Caco-2 (cell line): ENCODE measurements around the gene GRB10. TPM values are rescaled to one million over a fixed set of nuclear protein-coding genes. Genes with fewer than 3 reads are reported as not detected.

Experiments
- BruUV-seq: library from RNA; stranded (reverse); fragments of 400-500 nt; replicated peaks from 2 replicates; lab custom pipeline; 2021; lab: Mats Ljungman, UMichigan
- CTCF ChIA-PET: fragments of 300-600 bp; sonication (Branson Sonifier 250); formaldehyde crosslinking; loops from one replicate; lab custom pipeline; 2022; ENCODE audit warnings: antibody characterized with exemption; lab: Charles Lee
- POLR2A ChIA-PET: fragments of 300-600 bp; sonication (Branson Sonifier 250); formaldehyde crosslinking; loops from one replicate; lab custom pipeline; 2022; ENCODE audit warnings: antibody characterized with exemption; lab: Charles Lee
- DNase-seq, 2 experiments: peaks; one replicate each; pipeline versions ENCODE4 v3.0.0 to v3.0.0-alpha.2; 2020 to 2022
- H3K27me3 ChIP-seq: replicated peaks from 2 replicates; pipeline ENCODE4 v1.6.0; 2011; ENCODE audit warnings: low read length; ENCODE audit not compliant: control insufficient read depth, insufficient read depth
- H3K36me3 ChIP-seq: 2 replicates; pipeline ENCODE4 v1.5.1; 2011; ENCODE audit warnings: low read length; ENCODE audit not compliant: control insufficient read depth, insufficient read depth
- H3K4me1 ChIP-seq: fragments of 250-450 bp; sonication (Bioruptor Pico); 2 replicates; pipeline ENCODE4 v1.5.1; 2020; ENCODE audit warnings: mild to moderate bottlenecking
- H3K4me3 ChIP-seq: 2 replicates; pipeline ENCODE4 v1.5.1; 2011; ENCODE audit warnings: low read depth, mild to moderate bottlenecking, control low read depth, low read length
- H3K9me3 ChIP-seq: fragments of 250-450 bp; sonication (Bioruptor Pico); 2 replicates; pipeline ENCODE4 v1.5.1; 2020; ENCODE audit warnings: mild to moderate bottlenecking, moderate library complexity
- H3K27ac Mint-ChIP-seq: one replicate; pipeline ENCODE4 v1.8.0; 2022; ENCODE audit warnings: mixed read lengths; ENCODE audit not compliant: unreplicated experiment
- H3K27me3 Mint-ChIP-seq: one replicate; pipeline ENCODE4 v1.8.0; 2022; ENCODE audit warnings: mixed read lengths; ENCODE audit not compliant: insufficient read depth, unreplicated experiment
- H3K36me3 Mint-ChIP-seq: one replicate; pipeline ENCODE4 v1.8.0; 2022; ENCODE audit warnings: mild to moderate bottlenecking, mixed read lengths; ENCODE audit not compliant: insufficient read depth, unreplicated experiment
- H3K4me1 Mint-ChIP-seq: one replicate; pipeline ENCODE4 v1.8.0; 2022; ENCODE audit warnings: low read depth, mixed read lengths; ENCODE audit not compliant: unreplicated experiment
- H3K4me3 Mint-ChIP-seq: one replicate; pipeline ENCODE4 v1.8.0; 2022; ENCODE audit warnings: mild to moderate bottlenecking, moderate library complexity, mixed read lengths; ENCODE audit not compliant: unreplicated experiment
- H3K9me3 Mint-ChIP-seq: one replicate; pipeline ENCODE4 v1.8.0; 2022; ENCODE audit warnings: mixed read lengths; ENCODE audit not compliant: unreplicated experiment
- intact Hi-C: fragments of 100-400 bp; cut with micrococcal nuclease; formaldehyde crosslinking; loops from one replicate; pipeline ENCODE4 v1.10.0; 2022; ENCODE audit not compliant: unreplicated experiment
- total RNA-seq: library from RNA; stranded (reverse); gene quantifications from 2 replicates; pipeline ENCODE4 v1.2.3, GENCODE V29; 2022
- TF ChIP-seq, protein P1 (sequence below), 2 experiments: fragments of 200-600 bp in 1 of 2; IDR thresholded peaks; 1 replicate in 1 of 2; 2 replicates in 1 of 2; pipeline versions ENCODE4 v1.5.1 to v1.8.0; 2011 to 2022; ENCODE audit warnings: antibody characterized with exemption in 1 of 2, control low read depth in 1 of 2, inconsistent platforms in 1 of 2, low read depth in 1 of 2, low read length in 1 of 2, mild to moderate bottlenecking in 1 of 2, moderate library complexity in 1 of 2; ENCODE audit not compliant: insufficient read depth in 1 of 2, severe bottlenecking in 1 of 2, unreplicated experiment in 1 of 2

GRB10 gene
- total RNA-seq, 1 experiment from 2014 or later = 79.3 TPM

DNA sequence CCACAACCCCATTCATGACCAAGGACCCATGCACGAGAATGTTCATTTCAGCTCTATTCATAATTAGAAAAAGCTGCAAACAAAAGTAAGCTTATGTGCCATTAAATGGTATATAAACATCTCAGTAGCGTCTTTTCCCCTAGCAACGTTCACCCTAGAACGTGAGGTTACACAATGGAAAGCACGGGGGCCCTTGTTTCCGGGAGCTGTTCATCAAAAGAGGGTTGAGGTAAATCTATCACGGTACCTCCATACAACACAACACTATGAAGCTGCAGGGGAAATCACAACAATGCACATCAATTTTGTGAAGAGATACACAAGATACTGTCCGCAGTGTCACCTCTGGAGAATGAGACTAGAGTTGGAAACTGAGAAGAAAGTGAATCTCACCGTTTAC is 136.6 kb downstream of the GRB10 start:
- Histone ChIP-seq H3K9me3 (no peaks in the 10 kb centered on the region), H3K36me3 (no peaks in the 10 kb centered on the region), H3K27me3 (no peaks in the 10 kb centered on the region), H3K4me1 (no peaks in the 10 kb centered on the region), H3K4me3 (no peak overlapping the region)
- CTCF ChIA-PET = no interaction called here
- Mint-ChIP-seq H3K27me3 (no peaks in the 10 kb centered on the region), H3K36me3 (peaks cover 27% of the 10 kb centered on the region), H3K9me3 (no peaks in the 10 kb centered on the region), H3K4me3 (no peak overlapping the region), H3K27ac (no peak overlapping the region), H3K4me1 (no peaks in the 10 kb centered on the region)
- TF ChIP-seq, protein P1, sequence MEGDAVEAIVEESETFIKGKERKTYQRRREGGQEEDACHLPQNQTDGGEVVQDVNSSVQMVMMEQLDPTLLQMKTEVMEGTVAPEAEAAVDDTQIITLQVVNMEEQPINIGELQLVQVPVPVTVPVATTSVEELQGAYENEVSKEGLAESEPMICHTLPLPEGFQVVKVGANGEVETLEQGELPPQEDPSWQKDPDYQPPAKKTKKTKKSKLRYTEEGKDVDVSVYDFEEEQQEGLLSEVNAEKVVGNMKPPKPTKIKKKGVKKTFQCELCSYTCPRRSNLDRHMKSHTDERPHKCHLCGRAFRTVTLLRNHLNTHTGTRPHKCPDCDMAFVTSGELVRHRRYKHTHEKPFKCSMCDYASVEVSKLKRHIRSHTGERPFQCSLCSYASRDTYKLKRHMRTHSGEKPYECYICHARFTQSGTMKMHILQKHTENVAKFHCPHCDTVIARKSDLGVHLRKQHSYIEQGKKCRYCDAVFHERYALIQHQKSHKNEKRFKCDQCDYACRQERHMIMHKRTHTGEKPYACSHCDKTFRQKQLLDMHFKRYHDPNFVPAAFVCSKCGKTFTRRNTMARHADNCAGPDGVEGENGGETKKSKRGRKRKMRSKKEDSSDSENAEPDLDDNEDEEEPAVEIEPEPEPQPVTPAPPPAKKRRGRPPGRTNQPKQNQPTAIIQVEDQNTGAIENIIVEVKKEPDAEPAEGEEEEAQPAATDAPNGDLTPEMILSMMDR (IDR thresholded peaks at IDR 0.05; ENCODE audit: insufficient read depth in 1 of 2, low read depth in 1 of 2, low read length in 1 of 2, severe bottlenecking in 1 of 2, unreplicated experiment in 1 of 2) = no peak
- DNase-seq = no peak
- BruUV-seq = no TSS peak
- intact Hi-C loops = no loop called here
- POLR2A ChIA-PET = no interaction called here

DNA sequence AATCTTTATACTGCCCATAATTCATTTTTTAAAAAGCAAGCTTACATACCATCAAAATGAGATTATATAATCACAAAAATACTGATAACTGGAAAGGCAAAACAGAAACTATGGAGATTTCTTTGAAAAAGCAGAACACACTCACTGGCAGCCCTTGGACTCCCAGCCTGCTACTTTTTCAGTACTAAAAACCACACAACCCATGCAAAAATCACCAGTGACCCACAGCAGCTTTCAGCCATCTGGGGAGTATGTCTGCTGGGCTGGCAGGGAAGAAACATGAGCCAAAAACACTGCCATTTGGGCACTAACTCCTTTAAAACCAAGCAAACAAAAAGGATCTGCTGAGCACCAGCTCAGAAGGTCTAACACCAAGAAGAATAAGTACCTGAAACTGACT is 137.5 kb downstream of the GRB10 start:
- intact Hi-C loops = no loop called here
- Mint-ChIP-seq H3K4me3 (no peak overlapping the region), H3K9me3 (no peaks in the 10 kb centered on the region), H3K27me3 (no peaks in the 10 kb centered on the region), H3K4me1 (no peaks in the 10 kb centered on the region), H3K27ac (no peak overlapping the region), H3K36me3 (peaks cover 26% of the 10 kb centered on the region)
- ChIA-PET POLR2A (no interaction called here), CTCF (no interaction called here)
- H3K36me3 ChIP-seq = no peaks in the 10 kb centered on the region
- no TSS peak for BruUV-seq
- H3K4me1 ChIP-seq = no peaks in the 10 kb centered on the region
- DNase-seq = peak in 1 of 2 experiments; percentile 9
- H3K4me3 ChIP-seq = no peak overlapping the region
- no peaks in the 10 kb centered on the region for H3K9me3 ChIP-seq
- TF ChIP-seq, protein P1 (IDR thresholded peaks at IDR 0.05; ENCODE audit: insufficient read depth in 1 of 2, low read depth in 1 of 2, low read length in 1 of 2, severe bottlenecking in 1 of 2, unreplicated experiment in 1 of 2) = no peak
- no peaks in the 10 kb centered on the region for H3K27me3 ChIP-seq

DNA sequence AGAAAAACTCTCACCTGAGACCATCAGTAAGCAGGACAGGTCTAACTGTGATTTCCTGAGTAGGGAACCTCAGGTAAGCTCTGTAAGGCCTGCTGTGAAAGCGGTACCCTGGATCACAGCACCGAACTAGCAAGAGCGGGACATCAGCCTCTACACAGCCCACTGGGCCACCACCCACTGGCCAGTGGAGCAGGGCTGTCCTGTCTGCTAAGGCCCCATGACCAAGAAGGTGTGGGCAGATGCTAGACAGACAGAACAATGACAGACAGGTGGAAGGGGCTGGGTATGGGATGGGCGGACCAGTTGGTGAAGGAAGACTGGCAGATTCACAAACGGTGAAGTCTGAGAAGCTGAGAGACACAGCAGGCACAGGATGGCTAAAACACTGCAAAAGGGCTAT is 138.1 kb downstream of the GRB10 start:
- intact Hi-C loops = loop anchor here (5.0 kb wide), 2 partner anchors 33 to 518 kb away; no protein-coding TSS in a partner anchor
- Mint-ChIP-seq H3K27me3 (no peaks in the 10 kb centered on the region), H3K9me3 (no peaks in the 10 kb centered on the region), H3K36me3 (peaks cover 20% of the 10 kb centered on the region), H3K4me3 (no peak overlapping the region), H3K27ac (no peak overlapping the region), H3K4me1 (no peaks in the 10 kb centered on the region)
- Histone ChIP-seq H3K4me1 (no peaks in the 10 kb centered on the region), H3K4me3 (no peak overlapping the region), H3K27me3 (no peaks in the 10 kb centered on the region), H3K36me3 (no peaks in the 10 kb centered on the region), H3K9me3 (no peaks in the 10 kb centered on the region)
- CTCF ChIA-PET = no interaction called here
- POLR2A ChIA-PET = no interaction called here
- TF ChIP-seq, protein P1 (IDR thresholded peaks at IDR 0.05; ENCODE audit: insufficient read depth in 1 of 2, low read depth in 1 of 2, low read length in 1 of 2, severe bottlenecking in 1 of 2, unreplicated experiment in 1 of 2) = no peak
- no TSS peak for BruUV-seq
- peak in 1 of 2 experiments; percentile 4 for DNase-seq
